Neural crest cell (in vitro differentiated cells): ENCODE data around the gene DYRK1B. TPM values are rescaled to one million over a fixed set of nuclear protein-coding genes. Genes with fewer than 3 reads are reported as not detected.

ENCODE experiments used
- DNase-seq: peaks from one replicate; pipeline ENCODE4 v3.0.0; 2021; ENCODE audit warnings: low read depth, mixed read lengths, low spot score
- H3K27ac Mint-ChIP-seq: one replicate; pipeline ENCODE4 v1.8.0; 2021; ENCODE audit warnings: mild to moderate bottlenecking, mixed read lengths; ENCODE audit not compliant: unreplicated experiment
- H3K27me3 Mint-ChIP-seq: 2 replicates; pipeline ENCODE4 v1.8.0; 2021; ENCODE audit warnings: low read depth, mild to moderate bottlenecking, mixed read lengths
- H3K36me3 Mint-ChIP-seq: 2 replicates; pipeline ENCODE4 v1.8.0; 2021; ENCODE audit warnings: low read depth, mild to moderate bottlenecking, mixed read lengths
- H3K4me1 Mint-ChIP-seq: 2 replicates; pipeline ENCODE4 v1.8.0; 2021; ENCODE audit warnings: mixed read lengths
- H3K4me3 Mint-ChIP-seq: one replicate; pipeline ENCODE4 v1.8.0; 2021; ENCODE audit warnings: mild to moderate bottlenecking, mixed read lengths
- H3K9me3 Mint-ChIP-seq: 2 replicates; pipeline ENCODE4 v1.8.0; 2021; ENCODE audit warnings: mixed read lengths
- CTCF ChIP-seq: fragments of 200-600 bp; sonication (generic); conservative IDR thresholded peaks from 2 replicates; pipeline ENCODE4 v1.5.0; 2021; ENCODE audit warnings: antibody characterized with exemption, mild to moderate bottlenecking
- total RNA-seq: library from RNA; stranded (reverse); gene quantifications from 2 replicates; pipeline ENCODE4 v1.2.1, GENCODE V29; 2021

Gene DYRK1B
- total RNA-seq, 1 donor from 2014 or later: 44.9 TPM

GRCh38 chr19:39846678-39847486, 12.9 kb upstream of the DYRK1B start:
- peaks cover 38% of the 10 kb centered on the region for H3K4me1 Mint-ChIP-seq
- no peaks in the 10 kb centered on the region for H3K27me3 Mint-ChIP-seq
- peak overlapping the region; percentile 81 for H3K4me3 Mint-ChIP-seq
- no peaks in the 10 kb centered on the region for H3K9me3 Mint-ChIP-seq
- no peaks in the 10 kb centered on the region for H3K36me3 Mint-ChIP-seq
- DNase-seq: no peak
- TF ChIP-seq CTCF: no peak
- peak overlapping the region; percentile 94 for H3K27ac Mint-ChIP-seq

- H3K36me3 Mint-ChIP-seq: no peaks in the 10 kb centered on the region
- H3K9me3 Mint-ChIP-seq: no peaks in the 10 kb centered on the region
- H3K27me3 Mint-ChIP-seq: no peaks in the 10 kb centered on the region
- no peak for TF ChIP-seq CTCF
- H3K27ac Mint-ChIP-seq: peak within 1 kb of the TSS; percentile 97
- H3K4me1 Mint-ChIP-seq: peaks cover 38% of the 10 kb centered on the region
- H3K4me3 Mint-ChIP-seq: peak within 1 kb of the TSS; percentile 81
- peak; percentile 98 for DNase-seq
Observed at GRCh38 chr19:39845933-39846677, 12.1 kb upstream of the DYRK1B start, which contains the start of gene FBL. TSS of gene FBL (minus strand) at chr19:39846379. CDS start at chr19:39846300, 79 bp downstream.

- no peaks in the 10 kb centered on the region for H3K27me3 Mint-ChIP-seq
- peaks cover 38% of the 10 kb centered on the region for H3K4me1 Mint-ChIP-seq
- DNase-seq: no peak
- H3K36me3 Mint-ChIP-seq: no peaks in the 10 kb centered on the region
- no peaks in the 10 kb centered on the region for H3K9me3 Mint-ChIP-seq
- H3K27ac Mint-ChIP-seq: peak overlapping the region; percentile 97
- peak overlapping the region; percentile 81 for H3K4me3 Mint-ChIP-seq
- TF ChIP-seq CTCF: no peak
Observed at GRCh38 chr19:39845584-39845932, 11.6 kb upstream of the DYRK1B start.

GRCh38 chr19:39845172-39845571, 11.2 kb upstream of the DYRK1B start:
- peak overlapping the region; percentile 81 for H3K4me3 Mint-ChIP-seq
- H3K36me3 Mint-ChIP-seq: no peaks in the 10 kb centered on the region
- no peak for DNase-seq
- peaks cover 38% of the 10 kb centered on the region for H3K4me1 Mint-ChIP-seq
- no peaks in the 10 kb centered on the region for H3K9me3 Mint-ChIP-seq
- no peaks in the 10 kb centered on the region for H3K27me3 Mint-ChIP-seq
- TF ChIP-seq CTCF: no peak
- H3K27ac Mint-ChIP-seq: peak overlapping the region; percentile 97

GRCh38 chr19:39843919-39844793, 10.2 kb upstream of the DYRK1B start:
- no peak for DNase-seq
- Mint-ChIP-seq H3K4me1 (peaks cover 41% of the 10 kb centered on the region), H3K36me3 (peaks cover 3% of the 10 kb centered on the region), H3K9me3 (no peaks in the 10 kb centered on the region), H3K27me3 (no peaks in the 10 kb centered on the region), H3K27ac (no peak overlapping the region), H3K4me3 (peak overlapping the region; percentile 81)
- TF ChIP-seq CTCF: peak; percentile 79
